Vagina (tissue), 2 donors: ENCODE data around the gene FAM181B.

Experiments used
- POLR2A ChIP-seq, 2 donors: fragments of 450-650 bp; IDR thresholded peaks; one replicate each; pipeline ENCODE4 v1.6.1; 2017; ENCODE audit warnings: antibody characterized with exemption in 2 of 2, mild to moderate bottlenecking in 2 of 2, moderate library complexity in 2 of 2
- POLR2AphosphoS5 ChIP-seq, 2 donors: sonication (generic); formaldehyde crosslinking; IDR thresholded peaks; one replicate each; pipeline ENCODE4 v1.9.0; 2017; ENCODE audit warnings: antibody characterized with exemption in 2 of 2, mild to moderate bottlenecking in 2 of 2, low read depth in 1 of 2; ENCODE audit not compliant: insufficient read depth in 1 of 2
- TF ChIP-seq, protein P1 (sequence below), 3 experiments: fragments of 450-650 bp in 2 of 3; fragments of 200-600 bp in 1 of 3; sonication (generic) in 1 of 3; IDR thresholded peaks; one replicate each; pipeline ENCODE4 v1.5.1; 2017 to 2019; ENCODE audit warnings: antibody characterized with exemption in 3 of 3, mild to moderate bottlenecking in 2 of 3, moderate library complexity in 2 of 3

- TF ChIP-seq POLR2A (IDR thresholded peaks at IDR 0.05) (no peak), POLR2AphosphoS5 (IDR thresholded peaks at IDR 0.05; ENCODE audit: insufficient read depth in 1 of 2, low read depth in 1 of 2) (no peak)
- TF ChIP-seq, protein P1, sequence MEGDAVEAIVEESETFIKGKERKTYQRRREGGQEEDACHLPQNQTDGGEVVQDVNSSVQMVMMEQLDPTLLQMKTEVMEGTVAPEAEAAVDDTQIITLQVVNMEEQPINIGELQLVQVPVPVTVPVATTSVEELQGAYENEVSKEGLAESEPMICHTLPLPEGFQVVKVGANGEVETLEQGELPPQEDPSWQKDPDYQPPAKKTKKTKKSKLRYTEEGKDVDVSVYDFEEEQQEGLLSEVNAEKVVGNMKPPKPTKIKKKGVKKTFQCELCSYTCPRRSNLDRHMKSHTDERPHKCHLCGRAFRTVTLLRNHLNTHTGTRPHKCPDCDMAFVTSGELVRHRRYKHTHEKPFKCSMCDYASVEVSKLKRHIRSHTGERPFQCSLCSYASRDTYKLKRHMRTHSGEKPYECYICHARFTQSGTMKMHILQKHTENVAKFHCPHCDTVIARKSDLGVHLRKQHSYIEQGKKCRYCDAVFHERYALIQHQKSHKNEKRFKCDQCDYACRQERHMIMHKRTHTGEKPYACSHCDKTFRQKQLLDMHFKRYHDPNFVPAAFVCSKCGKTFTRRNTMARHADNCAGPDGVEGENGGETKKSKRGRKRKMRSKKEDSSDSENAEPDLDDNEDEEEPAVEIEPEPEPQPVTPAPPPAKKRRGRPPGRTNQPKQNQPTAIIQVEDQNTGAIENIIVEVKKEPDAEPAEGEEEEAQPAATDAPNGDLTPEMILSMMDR (IDR thresholded peaks at IDR 0.05) = peak in 1 of 3 experiments; percentile 24
Observed at GRCh38 chr11:82701847-82702520, 31.7 kb downstream of the FAM181B start.
